OCI-LY7 (cell line): ENCODE results near the gene CCR8.

Experiments
- CTCF ChIP-seq: fragments of 200-600 bp; sonication (generic); conservative IDR thresholded peaks from 2 replicates; pipeline ENCODE4 v1.5.1; 2014; ENCODE audit warnings: mild to moderate bottlenecking, antibody characterized with exemption, low read length, moderate library complexity, mixed read lengths
- EZH2phosphoT487 ChIP-seq: fragments of 200-600 bp; sonication (generic); IDR thresholded peaks from 2 replicates; pipeline ENCODE4 v1.6.1; 2018; ENCODE audit warnings: low read depth, borderline replicate concordance, mild to moderate bottlenecking, mixed run types, antibody characterized with exemption, low read length, moderate library complexity, mixed read lengths

DNA sequence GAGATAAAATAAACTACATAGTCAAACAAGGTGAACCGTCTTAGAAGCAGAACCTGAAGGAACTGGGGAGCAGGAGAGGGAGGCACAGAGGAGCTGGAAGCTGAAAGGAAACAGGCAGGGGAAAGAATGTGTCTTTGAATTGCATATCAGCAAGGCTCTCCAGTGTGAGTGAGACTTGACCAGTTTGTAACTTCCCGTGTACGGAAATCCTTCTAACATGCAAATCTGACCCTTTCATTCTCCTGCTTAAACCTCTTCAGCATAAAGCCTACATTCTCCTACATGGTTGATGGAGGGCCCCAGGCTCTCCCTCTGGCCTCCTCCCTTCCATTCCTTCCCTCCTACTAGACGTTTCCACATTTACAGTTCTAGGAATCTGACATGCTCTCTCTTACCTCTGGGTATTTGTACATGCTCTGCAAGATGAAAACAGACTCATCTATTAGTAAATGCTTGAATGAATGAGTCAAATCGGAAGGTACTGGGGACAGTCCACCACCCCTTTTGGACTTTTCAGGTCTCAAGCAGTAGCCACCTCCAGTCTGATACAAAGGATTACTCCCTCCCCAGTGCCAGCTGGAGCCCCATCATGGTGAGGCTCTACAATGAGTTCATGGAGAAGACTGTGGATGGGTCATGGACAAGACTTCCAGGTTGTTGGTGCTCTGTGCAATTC, 47.6 kb downstream of the CCR8 start:
- TF ChIP-seq CTCF = no peak
- TF ChIP-seq EZH2phosphoT487 = no peak
